Measurements from ENCODE around the gene NLGN1. TPM values are rescaled to one million over a fixed set of nuclear protein-coding genes. Genes with fewer than 3 reads are reported as not detected.

Gene NLGN1
- total RNA-seq, 1 experiment from 2014 or later: 5.2 TPM

DNA sequence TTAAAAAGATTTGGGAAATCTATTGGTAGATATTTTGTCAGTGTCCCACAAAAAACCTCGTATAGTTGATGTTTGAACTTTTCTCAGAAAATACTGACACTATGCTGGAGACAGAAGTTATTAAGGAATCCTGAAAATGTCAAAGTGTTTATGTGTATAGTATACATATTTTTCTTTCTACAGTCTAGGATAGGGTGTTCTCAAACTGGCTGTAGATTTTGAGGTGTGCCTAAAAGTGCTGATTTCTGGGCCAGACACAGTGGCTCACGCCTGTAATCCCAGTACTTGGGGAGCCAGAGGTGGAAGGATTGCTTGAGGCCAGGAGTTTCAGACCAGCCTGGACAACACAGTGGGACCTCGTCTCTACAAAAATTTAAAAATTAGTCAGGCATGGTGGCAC, 322.0 kb downstream of the NLGN1 start:
- Histone ChIP-seq H3K23me2 (ENCODE audit: insufficient read length, low read depth, low read length, poor library complexity, severe bottlenecking) (no peaks in the 10 kb centered on the region), H3K27ac (ENCODE audit: insufficient read length, low read depth, low read length) (no peak overlapping the region), H2AFZ (ENCODE audit: low read length) (no peak overlapping the region), H3K9ac (ENCODE audit: extremely low read depth, insufficient read length, low read length) (no peak overlapping the region), H3K56ac (ENCODE audit: insufficient read length, low read depth, low read length) (no peak overlapping the region), H3K23ac (ENCODE audit: insufficient read length, low read depth, low read length) (no peak overlapping the region), H4K5ac (ENCODE audit: insufficient read length, low read depth, low read length) (no peak overlapping the region), H3K18ac (ENCODE audit: insufficient read length, low read depth, low read length) (no peak overlapping the region), H2AK5ac (ENCODE audit: insufficient read length, low read length) (no peak overlapping the region), H3T11ph (ENCODE audit: low read length) (no peak overlapping the region), H3K14ac (ENCODE audit: insufficient read depth, low read length) (no peak overlapping the region), H2BK5ac (ENCODE audit: insufficient read length, low read length) (no peak overlapping the region), H3K4me1 (ENCODE audit: insufficient read depth, low read length) (peaks cover 3% of the 10 kb centered on the region; the same call in 1 of the 2 replicates), H2BK20ac (ENCODE audit: low read depth, low read length, poor library complexity, severe bottlenecking) (no peak overlapping the region), H3K27me3 (ENCODE audit: insufficient read depth, low read length) (no peaks in the 10 kb centered on the region), H2BK12ac (ENCODE audit: insufficient read length, low read depth, low read length) (no peak overlapping the region), H2BK15ac (ENCODE audit: low read depth, low read length) (no peak overlapping the region), H3K4ac (ENCODE audit: low read depth, low read length) (no peak overlapping the region), H3K79me2 (ENCODE audit: insufficient read depth, low read length) (no peaks in the 10 kb centered on the region), H4K20me1 (ENCODE audit: control insufficient read depth, insufficient read depth, insufficient read length) (no peaks in the 10 kb centered on the region), H3K79me1 (ENCODE audit: insufficient read depth, low read depth, low read length, poor library complexity, severe bottlenecking) (no peaks in the 10 kb centered on the region), H3K4me2 (ENCODE audit: insufficient read depth, insufficient read length, low read length) (no peak overlapping the region), H4K91ac (ENCODE audit: insufficient read length, low read depth, low read length) (no peak overlapping the region), H3K9me3 (ENCODE audit: control insufficient read depth, low read depth, low read length) (no peaks in the 10 kb centered on the region), H2BK120ac (ENCODE audit: low read depth, low read length, poor library complexity, severe bottlenecking) (no peak overlapping the region), H4K8ac (replicated peaks; ENCODE audit: insufficient read length, low read depth, low read length) (no peak overlapping the region)
- Mint-ChIP-seq H3K4me1 (peaks cover 13 to 19% of the 10 kb centered on the region in 2 experiments), H3K4me3 (no peak overlapping the region), H3K27ac (peak overlapping the region; percentile 74 to 94 (median 88)), H3K27me3 (ENCODE audit: low read depth) (no peaks in the 10 kb centered on the region), H3K36me3 (ENCODE audit: insufficient read depth in 1 of 3, low read depth in 3 of 3) (no peaks in the 10 kb centered on the region), H3K9me3 (no peaks in the 10 kb centered on the region)
- WGBS (ENCODE audit: extremely low coverage, insufficient read length, low lambda C conversion rate): no CpG with 5 or more reads among the region's 3 CpGs
- no peak for DNase-seq
- TF ChIP-seq, protein P1, sequence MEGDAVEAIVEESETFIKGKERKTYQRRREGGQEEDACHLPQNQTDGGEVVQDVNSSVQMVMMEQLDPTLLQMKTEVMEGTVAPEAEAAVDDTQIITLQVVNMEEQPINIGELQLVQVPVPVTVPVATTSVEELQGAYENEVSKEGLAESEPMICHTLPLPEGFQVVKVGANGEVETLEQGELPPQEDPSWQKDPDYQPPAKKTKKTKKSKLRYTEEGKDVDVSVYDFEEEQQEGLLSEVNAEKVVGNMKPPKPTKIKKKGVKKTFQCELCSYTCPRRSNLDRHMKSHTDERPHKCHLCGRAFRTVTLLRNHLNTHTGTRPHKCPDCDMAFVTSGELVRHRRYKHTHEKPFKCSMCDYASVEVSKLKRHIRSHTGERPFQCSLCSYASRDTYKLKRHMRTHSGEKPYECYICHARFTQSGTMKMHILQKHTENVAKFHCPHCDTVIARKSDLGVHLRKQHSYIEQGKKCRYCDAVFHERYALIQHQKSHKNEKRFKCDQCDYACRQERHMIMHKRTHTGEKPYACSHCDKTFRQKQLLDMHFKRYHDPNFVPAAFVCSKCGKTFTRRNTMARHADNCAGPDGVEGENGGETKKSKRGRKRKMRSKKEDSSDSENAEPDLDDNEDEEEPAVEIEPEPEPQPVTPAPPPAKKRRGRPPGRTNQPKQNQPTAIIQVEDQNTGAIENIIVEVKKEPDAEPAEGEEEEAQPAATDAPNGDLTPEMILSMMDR (conservative IDR thresholded peaks at IDR 0.05): no peak

All from H9 (cell line).